Mesothelial cell of epicardium (in vitro differentiated cells): ENCODE measurements around the gene KCTD10. TPM values are rescaled to one million over a fixed set of nuclear protein-coding genes. Genes with fewer than 3 reads are reported as not detected.

ENCODE experiments used
- DNase-seq, 2 experiments: peaks; one replicate each; pipeline ENCODE4 v3.0.0; 2021; ENCODE audit warnings: low spot score in 2 of 2; ENCODE audit not compliant: unreplicated experiment in 2 of 2
- H3K27ac Mint-ChIP-seq: 2 replicates; pipeline ENCODE4 v1.8.0; 2021; ENCODE audit warnings: mixed read lengths
- H3K27me3 Mint-ChIP-seq: 2 replicates; pipeline ENCODE4 v1.8.0; 2021; ENCODE audit warnings: low read depth, mixed read lengths
- H3K36me3 Mint-ChIP-seq: 2 replicates; pipeline ENCODE4 v1.8.0; 2021; ENCODE audit warnings: mixed read lengths
- H3K4me1 Mint-ChIP-seq: 2 replicates; pipeline ENCODE4 v1.8.0; 2021; ENCODE audit warnings: mixed read lengths
- H3K4me3 Mint-ChIP-seq: 2 replicates; pipeline ENCODE4 v1.8.0; 2021; ENCODE audit warnings: mild to moderate bottlenecking, moderate library complexity, mixed read lengths
- H3K9me3 Mint-ChIP-seq: 2 replicates; pipeline ENCODE4 v1.8.0; 2021; ENCODE audit warnings: mixed read lengths
- CTCF ChIP-seq: fragments of 200-600 bp; sonication (generic); IDR thresholded peaks from one replicate; pipeline ENCODE4 v1.5.0; 2021; ENCODE audit warnings: antibody characterized with exemption; ENCODE audit not compliant: unreplicated experiment
- total RNA-seq: library from RNA; stranded (reverse); gene quantifications from 3 replicates; pipeline ENCODE4 v1.2.1, GENCODE V29; 2021

The KCTD10 gene
- total RNA-seq, 1 donor from 2014 or later = 56.2 TPM

- Mint-ChIP-seq H3K9me3 (peaks cover 16% of the 10 kb centered on the region), H3K27ac (no peak overlapping the region), H3K27me3 (no peaks in the 10 kb centered on the region), H3K4me1 (peaks cover 2% of the 10 kb centered on the region), H3K4me3 (no peak overlapping the region), H3K36me3 (peaks cover 54% of the 10 kb centered on the region)
- TF ChIP-seq CTCF = no peak
- no peak for DNase-seq
Measured at GRCh38 chr12:109494348-109494881, 17.3 kb upstream of the KCTD10 start.

- Mint-ChIP-seq H3K4me1 (peaks cover 2% of the 10 kb centered on the region), H3K27me3 (no peaks in the 10 kb centered on the region), H3K27ac (no peak overlapping the region), H3K9me3 (peaks cover 16% of the 10 kb centered on the region), H3K4me3 (no peak overlapping the region), H3K36me3 (peaks cover 57% of the 10 kb centered on the region)
- no peak for TF ChIP-seq CTCF
- no peak for DNase-seq
Measured at GRCh38 chr12:109493938-109494337, 16.8 kb upstream of the KCTD10 start.

GRCh38 chr12:109493090-109493489 lies 16.0 kb upstream of the KCTD10 start:
- Mint-ChIP-seq H3K27me3 (no peaks in the 10 kb centered on the region), H3K9me3 (peaks cover 16% of the 10 kb centered on the region), H3K4me1 (peaks cover 2% of the 10 kb centered on the region), H3K4me3 (no peak overlapping the region), H3K36me3 (peaks cover 56% of the 10 kb centered on the region), H3K27ac (no peak overlapping the region)
- no peak for DNase-seq
- TF ChIP-seq CTCF = no peak

GRCh38 chr12:109492371-109492770 lies 15.3 kb upstream of the KCTD10 start:
- no peak for TF ChIP-seq CTCF
- Mint-ChIP-seq H3K4me3 (no peak overlapping the region), H3K4me1 (no peaks in the 10 kb centered on the region), H3K9me3 (peaks cover 16% of the 10 kb centered on the region), H3K27ac (no peak overlapping the region), H3K27me3 (no peaks in the 10 kb centered on the region), H3K36me3 (peaks cover 51% of the 10 kb centered on the region)
- DNase-seq = no peak

- no peak for DNase-seq
- Mint-ChIP-seq H3K36me3 (peaks cover 54% of the 10 kb centered on the region), H3K4me3 (no peak overlapping the region), H3K9me3 (peaks cover 16% of the 10 kb centered on the region), H3K27me3 (no peaks in the 10 kb centered on the region), H3K27ac (no peak overlapping the region), H3K4me1 (no peaks in the 10 kb centered on the region)
- TF ChIP-seq CTCF = no peak
Measured at GRCh38 chr12:109491671-109492070, 14.6 kb upstream of the KCTD10 start.

GRCh38 chr12:109489955-109490565 lies 13.0 kb upstream of the KCTD10 start:
- peaks cover 49% of the 10 kb centered on the region for H3K36me3 Mint-ChIP-seq
- DNase-seq = no peak
- TF ChIP-seq CTCF = no peak
- H3K9me3 Mint-ChIP-seq = peaks cover 3% of the 10 kb centered on the region
- H3K4me1 Mint-ChIP-seq = no peaks in the 10 kb centered on the region
- no peaks in the 10 kb centered on the region for H3K27me3 Mint-ChIP-seq
- no peak overlapping the region for H3K4me3 Mint-ChIP-seq
- H3K27ac Mint-ChIP-seq = no peak overlapping the region
